Measurements from ENCODE around the gene RERG.
"Not testable (repeated sequence)": the region's sequence is repeated elsewhere in the genome, so short reads cannot be mapped to it uniquely, and the experiment has no call there.

The RERG gene, protein sequence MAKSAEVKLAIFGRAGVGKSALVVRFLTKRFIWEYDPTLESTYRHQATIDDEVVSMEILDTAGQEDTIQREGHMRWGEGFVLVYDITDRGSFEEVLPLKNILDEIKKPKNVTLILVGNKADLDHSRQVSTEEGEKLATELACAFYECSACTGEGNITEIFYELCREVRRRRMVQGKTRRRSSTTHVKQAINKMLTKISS

DNA sequence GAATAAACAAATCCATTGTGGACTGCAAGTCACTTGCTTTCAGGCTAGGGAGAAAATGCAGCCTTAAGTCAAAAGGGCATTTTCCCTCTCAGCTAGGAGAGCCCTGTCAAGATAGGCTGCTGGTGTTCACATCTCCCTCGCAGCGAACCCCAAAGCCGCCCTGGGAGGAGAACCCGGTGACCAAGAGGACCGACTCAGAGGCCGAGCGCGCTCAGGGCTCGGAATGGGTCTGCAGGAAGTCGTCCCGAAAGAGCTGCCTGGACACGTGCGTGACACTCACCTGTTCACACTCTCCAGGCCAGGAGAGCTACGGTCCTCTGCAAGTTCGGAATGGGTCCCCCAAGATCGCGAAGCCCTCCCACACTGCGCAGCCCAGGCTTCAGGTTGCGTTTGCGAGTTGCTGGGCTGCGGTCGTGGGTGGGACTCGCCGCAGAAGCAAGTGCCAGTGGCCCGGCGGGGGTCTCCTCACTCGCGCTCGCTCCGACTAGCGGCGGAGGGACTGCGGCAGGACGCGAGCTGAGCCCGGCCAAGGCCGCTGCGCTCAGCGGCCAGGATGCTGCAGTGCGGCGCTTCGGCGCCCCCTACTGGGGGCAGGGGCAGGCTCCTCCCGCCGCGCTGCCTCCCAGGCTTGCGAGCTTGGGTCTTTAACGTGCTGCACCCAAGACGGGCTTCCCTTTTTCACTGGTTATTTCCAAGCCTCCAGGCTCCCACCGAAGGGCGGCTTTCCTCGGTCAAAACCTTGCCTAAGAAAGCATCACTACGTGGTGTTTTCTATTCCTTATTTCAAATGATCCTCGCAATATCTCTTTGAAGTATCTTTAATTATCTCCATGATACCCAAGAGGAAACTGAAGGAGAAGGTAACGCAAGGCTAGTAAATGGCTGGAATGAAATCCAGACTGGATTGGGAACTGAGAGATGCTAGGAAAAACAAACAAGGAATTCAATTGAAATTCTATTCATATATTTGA, at the start of gene RERG:
Gene RERG, minus strand, starts transcription at position 503 of the 971 bp plus-strand sequence. CDS start 3,928 bp downstream, outside the sequence.
- DNase-seq = peak; percentile 82

- DNase-seq = no peak
These were observed 49.4 kb upstream of the RERG start for GRCh38 chr12:15270591-15270990.

- DNase-seq = peak; percentile 59
These were observed 47.8 kb upstream of the RERG start for GRCh38 chr12:15268927-15269552.

- no peak for DNase-seq
These were observed 47.1 kb upstream of the RERG start for GRCh38 chr12:15268309-15268708.

GRCh38 chr12:15265875-15266274, 44.7 kb upstream of the RERG start:
- no peak for DNase-seq

GRCh38 chr12:15256761-15257160, 35.5 kb upstream of the RERG start:
- DNase-seq = no peak

GRCh38 chr12:15253990-15254389, 32.8 kb upstream of the RERG start:
- no peak for DNase-seq

GRCh38 chr12:15244926-15245325, 23.7 kb upstream of the RERG start:
- DNase-seq = no peak

- DNase-seq = no peak
These were observed 23.1 kb upstream of the RERG start for GRCh38 chr12:15244341-15244740.

DNA sequence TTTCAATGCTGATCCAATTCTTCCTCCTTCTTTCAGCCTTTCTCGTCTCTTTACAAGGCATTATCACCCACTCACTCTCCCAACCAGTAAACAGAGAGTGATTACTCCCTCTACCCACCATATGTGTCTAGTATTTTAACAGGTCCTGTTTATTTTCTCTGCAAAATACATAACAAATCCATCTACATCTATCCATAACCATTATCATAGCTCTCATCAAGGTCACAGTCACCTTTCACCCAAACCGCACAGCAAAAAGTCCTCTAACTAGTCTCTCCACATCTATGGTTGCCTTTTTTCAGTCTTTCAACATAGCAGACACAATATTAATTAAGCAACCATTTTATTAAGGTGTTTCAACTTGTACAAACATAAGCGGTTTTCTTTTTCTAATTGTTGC, 21.9 kb upstream of the RERG start:
- no peak for DNase-seq

DNA sequence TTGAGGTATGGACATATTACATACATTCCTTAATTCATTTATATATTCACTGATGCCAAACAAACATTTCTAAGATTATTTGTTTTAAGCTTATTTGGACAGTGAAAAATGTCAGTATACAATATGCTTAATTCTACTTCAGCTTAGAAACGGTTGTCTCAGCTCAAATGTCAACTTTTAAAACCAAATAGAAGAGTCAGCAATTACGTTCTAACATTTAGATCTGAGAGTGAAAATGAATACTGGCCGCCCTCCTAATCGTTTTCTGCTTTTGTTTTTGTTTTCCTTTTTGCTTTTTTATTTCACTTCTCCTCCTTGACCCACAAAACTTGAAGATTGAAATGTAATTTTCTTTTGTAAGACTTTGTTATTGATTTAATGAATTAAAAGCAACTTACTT, 19.7 kb upstream of the RERG start:
- DNase-seq = no peak

DNA sequence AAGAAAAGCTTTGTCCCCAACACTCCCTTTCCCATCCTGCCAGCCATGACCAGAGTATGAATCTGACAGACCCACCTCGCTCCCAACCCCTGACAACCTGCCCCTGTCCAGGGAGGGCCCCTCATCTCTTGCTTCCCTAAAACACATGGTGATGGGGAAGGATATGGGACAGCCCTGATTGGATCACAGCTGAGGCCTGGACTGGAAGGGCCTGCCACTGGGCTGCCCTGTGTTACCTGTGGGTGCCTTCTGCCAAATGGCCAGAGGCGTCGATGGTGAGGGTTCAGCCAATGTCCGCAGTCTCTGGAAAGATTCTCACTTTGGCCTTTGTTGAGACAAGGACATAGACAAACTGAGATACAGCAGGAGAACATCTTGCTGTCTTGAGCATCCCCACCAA, 13.3 kb upstream of the RERG start:
- DNase-seq = no peak

DNA sequence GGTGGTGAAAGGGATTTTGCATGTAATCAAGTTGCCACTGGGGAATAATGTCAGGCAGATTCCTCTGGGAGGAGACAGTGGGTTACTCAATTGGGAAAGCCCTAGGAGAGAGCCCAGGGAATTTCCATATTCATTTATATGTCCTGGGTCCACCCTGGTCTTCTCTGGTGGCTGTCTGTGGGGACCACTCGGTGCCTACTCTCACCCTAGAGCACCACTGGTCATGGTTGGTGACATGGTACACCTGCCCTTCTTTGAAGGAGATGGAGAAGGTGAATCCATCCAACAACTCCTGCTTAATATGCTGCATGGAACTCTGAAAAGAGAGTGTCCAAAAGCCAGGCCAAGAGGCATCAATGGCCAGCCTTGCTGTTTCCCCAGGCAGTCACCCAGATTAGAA, 12.8 kb upstream of the RERG start:
- DNase-seq = no peak

DNA sequence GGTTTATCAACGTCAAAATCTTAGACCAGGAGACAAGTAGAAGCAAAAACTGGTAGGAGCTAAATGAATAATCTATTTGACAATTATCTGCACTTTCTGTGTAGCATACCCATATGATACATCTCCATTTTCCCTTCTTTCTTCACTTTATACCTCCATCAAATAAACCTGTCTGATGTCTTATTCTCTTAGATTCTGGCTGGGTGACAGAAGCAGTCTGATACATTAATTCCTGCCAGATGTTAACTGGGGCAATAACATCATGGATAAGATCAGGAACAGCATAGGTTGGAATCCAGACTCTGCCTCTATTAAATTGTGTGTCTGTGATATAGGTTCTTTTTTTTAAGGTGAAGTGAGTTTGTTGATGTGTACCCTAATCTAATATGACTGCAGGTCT, 11.7 kb upstream of the RERG start:
- no peak for DNase-seq

DNA sequence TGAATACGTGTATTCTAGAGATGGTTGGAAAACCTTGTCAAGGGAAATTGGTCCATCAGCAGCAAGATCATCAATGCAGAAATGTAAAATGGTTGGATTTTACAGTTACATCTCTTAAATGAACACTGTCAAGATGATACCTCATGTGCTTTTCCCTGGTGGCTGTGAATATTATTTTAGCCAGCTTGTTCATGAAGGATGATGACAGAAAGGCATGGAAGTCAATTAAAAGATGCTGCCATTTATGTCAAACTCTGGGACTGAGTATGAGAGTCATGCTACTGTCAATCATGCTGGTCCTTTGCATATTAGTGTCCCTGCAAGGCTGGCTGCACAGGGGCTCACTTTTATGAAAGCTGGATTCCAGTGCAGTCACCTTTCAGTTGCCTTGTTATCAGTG, 10.3 kb upstream of the RERG start:
- DNase-seq = no peak

DNA sequence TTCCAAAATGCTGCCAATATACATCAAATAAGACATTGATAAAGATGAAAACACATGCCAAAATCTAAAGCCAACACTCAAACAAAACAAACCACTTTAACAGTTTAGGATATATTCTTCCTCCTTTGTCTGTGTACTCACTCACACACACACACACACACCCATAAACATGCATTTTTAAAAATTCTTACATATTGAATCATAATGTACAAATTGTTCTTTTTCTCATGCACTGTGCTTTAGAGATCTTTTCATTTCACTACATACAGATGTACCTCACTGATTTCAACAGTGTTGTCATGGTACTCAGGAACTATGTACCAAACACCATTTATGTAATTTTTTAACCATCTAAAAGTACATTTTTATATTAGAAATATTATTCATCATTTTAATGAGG, 9.5 kb upstream of the RERG start:
- no peak for DNase-seq

GRCh38 chr12:15230137-15230536, 8.9 kb upstream of the RERG start:
- no peak for DNase-seq

DNA sequence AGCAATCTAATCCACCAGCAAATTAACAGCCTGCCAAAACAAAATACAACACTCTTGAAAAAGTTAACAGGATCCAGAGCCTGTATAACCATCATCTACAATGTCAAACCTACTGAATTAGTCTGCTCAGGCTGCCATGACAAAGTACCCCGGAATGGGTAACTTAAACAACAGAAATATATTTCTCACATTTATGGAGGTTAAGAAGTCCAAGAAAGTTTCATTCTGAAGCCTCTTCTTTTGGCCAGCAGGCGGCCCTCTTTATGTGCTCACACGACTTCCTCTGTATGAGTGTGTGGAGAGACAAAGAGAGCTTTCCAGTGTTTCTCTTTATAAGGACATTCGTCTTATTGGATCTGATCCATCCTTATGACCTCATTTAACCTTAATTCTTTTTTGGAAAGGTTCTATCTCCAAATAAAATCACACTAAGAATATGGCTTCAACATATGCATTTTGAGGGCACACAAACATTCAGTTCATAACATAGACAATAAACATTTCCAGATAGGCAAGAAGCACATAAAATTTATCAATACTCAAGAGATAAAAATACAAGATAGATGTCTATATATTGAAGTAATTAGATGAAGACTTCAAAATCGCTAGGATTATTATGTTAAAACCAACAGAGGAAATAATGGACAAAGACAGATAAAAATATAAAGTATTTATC, 5.9 kb upstream of the RERG start:
- DNase-seq = peak; percentile 44

DNA sequence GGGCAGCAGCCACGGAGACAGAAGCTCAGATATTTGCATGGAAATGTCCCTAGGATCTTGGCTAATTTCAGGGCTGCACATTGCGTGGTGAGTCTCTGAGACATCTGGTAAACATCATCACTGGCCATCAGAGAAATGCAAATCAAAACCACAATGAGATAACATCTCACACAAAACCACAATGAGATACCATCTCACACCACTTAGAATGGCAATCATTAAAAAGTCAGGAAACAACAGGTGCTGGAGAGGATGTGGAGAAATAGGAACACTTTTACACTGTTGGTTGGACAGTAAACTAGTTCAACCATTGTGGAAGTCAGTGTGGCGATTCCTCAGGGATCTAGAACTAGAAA, 4.6 kb upstream of the RERG start:
- not testable (repeated sequence) for DNase-seq

GRCh38 chr12:15225136-15225862, 4.1 kb upstream of the RERG start:
- DNase-seq = no peak

GRCh38 chr12:15222219-15222618, 1.0 kb upstream of the RERG start:
- DNase-seq = no peak

- DNase-seq = no peak
These were observed 766 bp downstream of the RERG start for GRCh38 chr12:15220451-15220850.

- no peak for DNase-seq
These were observed 2.4 kb downstream of the RERG start for GRCh38 chr12:15218794-15219193.
